RWPE2 (cell line): ENCODE measurements around the gene CDKN2A.

ENCODE experiments used
- ATAC-seq: fragments of 200-7000 bp; cut with Tn5 transposase; 3 replicates; pipeline ENCODE4 v1.9.1; 2021; ENCODE audit warnings: low read depth
- DNase-seq: peaks from one replicate; pipeline ENCODE4 v3.0.0-alpha.2; 2020; ENCODE audit warnings: low spot score
- H3K27ac ChIP-seq: fragments of 450-650 bp; 2 replicates; pipeline ENCODE4 v1.5.1; 2017; ENCODE audit warnings: mild to moderate bottlenecking; ENCODE audit not compliant: poor library complexity, severe bottlenecking
- H3K27me3 ChIP-seq: fragments of 250-450 bp; sonication (Bioruptor Pico); 2 replicates; pipeline ENCODE4 v1.5.1; 2021; ENCODE audit warnings: mild to moderate bottlenecking, moderate library complexity; ENCODE audit not compliant: insufficient read depth, poor library complexity, severe bottlenecking
- H3K36me3 ChIP-seq: fragments of 250-450 bp; sonication (Bioruptor Pico); 2 replicates; pipeline ENCODE4 v1.5.1; 2020; ENCODE audit warnings: low read depth, mild to moderate bottlenecking, moderate library complexity
- H3K4me1 ChIP-seq: fragments of 250-450 bp; sonication (Bioruptor Pico); 2 replicates; pipeline ENCODE4 v1.5.1; 2021; ENCODE audit warnings: mild to moderate bottlenecking, moderate library complexity; ENCODE audit not compliant: insufficient read depth, poor library complexity, severe bottlenecking
- H3K4me3 ChIP-seq: fragments of 250-450 bp; sonication (Bioruptor Pico); 2 replicates; pipeline ENCODE4 v1.5.1; 2021; ENCODE audit warnings: mild to moderate bottlenecking, moderate library complexity; ENCODE audit not compliant: severe bottlenecking
- H3K9me3 ChIP-seq: fragments of 250-450 bp; sonication (Bioruptor Pico); 2 replicates; pipeline ENCODE4 v1.5.1; 2021; ENCODE audit warnings: mild to moderate bottlenecking, moderate library complexity; ENCODE audit not compliant: severe bottlenecking
- CTCF ChIP-seq: fragments of 450-650 bp; IDR thresholded peaks from one replicate; pipeline ENCODE4 v1.5.1; 2017; ENCODE audit warnings: mild to moderate bottlenecking, moderate library complexity; ENCODE audit not compliant: poor library complexity, severe bottlenecking

The CDKN2A gene

GRCh38 chr9:22039258-22039657 is 45.1 kb upstream of the CDKN2A start:
- TF ChIP-seq CTCF, result no peak
- no peaks in the 10 kb centered on the region for H3K27me3 ChIP-seq
- no peak for DNase-seq
- no peaks in the 10 kb centered on the region for H3K9me3 ChIP-seq
- H3K27ac ChIP-seq, result peak overlapping the region; percentile 87
- ATAC-seq, result no peak
- no peaks in the 10 kb centered on the region for H3K36me3 ChIP-seq
- no peak overlapping the region for H3K4me3 ChIP-seq
- H3K4me1 ChIP-seq, result peaks cover 75% of the 10 kb centered on the region

- DNase-seq, result no peak
These were observed 43.9 kb upstream of the CDKN2A start for GRCh38 chr9:22037954-22038690.

GRCh38 chr9:22036866-22037626 is 42.9 kb upstream of the CDKN2A start:
- peak overlapping the region; percentile 87 for H3K27ac ChIP-seq
- ATAC-seq (peak; percentile 75), DNase-seq (no peak)
- H3K4me1 ChIP-seq, result peaks cover 80% of the 10 kb centered on the region
- H3K4me3 ChIP-seq, result no peak overlapping the region
- no peak for TF ChIP-seq CTCF
- peaks cover 5% of the 10 kb centered on the region for H3K36me3 ChIP-seq
- H3K27me3 ChIP-seq, result no peaks in the 10 kb centered on the region
- H3K9me3 ChIP-seq, result no peaks in the 10 kb centered on the region

More at GRCh38 chr9:22037954-22038690, 43.9 kb upstream of the CDKN2A start:
- H3K27me3 ChIP-seq, result no peaks in the 10 kb centered on the region
- H3K4me3 ChIP-seq, result no peak overlapping the region
- peaks cover 78% of the 10 kb centered on the region for H3K4me1 ChIP-seq
- peak overlapping the region; percentile 87 for H3K27ac ChIP-seq
- peaks cover 5% of the 10 kb centered on the region; the same call in 1 of the 2 replicates for H3K36me3 ChIP-seq
- TF ChIP-seq CTCF, result peak; percentile 87
- no peak for ATAC-seq
- H3K9me3 ChIP-seq, result no peaks in the 10 kb centered on the region

GRCh38 chr9:22035591-22036011 is 41.4 kb upstream of the CDKN2A start:
- Histone ChIP-seq H3K27me3 (no peaks in the 10 kb centered on the region), H3K4me3 (no peak overlapping the region), H3K9me3 (no peaks in the 10 kb centered on the region), H3K36me3 (peaks cover 10% of the 10 kb centered on the region), H3K27ac (peak overlapping the region; percentile 87), H3K4me1 (peaks cover 75% of the 10 kb centered on the region)
- no peak for DNase-seq
- TF ChIP-seq CTCF, result no peak
- ATAC-seq, result no peak
